Stimulated activated memory B cell treated with anti-CD40 and anti-IgM and Interleukin-4, amounts not matched to agents 10 μg/mL and 1 μg/mL and 100 μg/mL, for 72 hours (primary cell): Measurements from ENCODE around the gene CD8A.

ENCODE experiments used
- ATAC-seq: fragments of 150-1000 bp; cut with Tn5 transposase; 2 replicates; pipeline ENCODE4 v1.10.0; 2021
- H3K27ac Mint-ChIP-seq: one replicate; pipeline ENCODE4 v1.8.0; 2022; ENCODE audit warnings: mild to moderate bottlenecking, mixed read lengths
- H3K27me3 Mint-ChIP-seq: one replicate; pipeline ENCODE4 v1.8.0; 2022; ENCODE audit warnings: mixed read lengths
- H3K36me3 Mint-ChIP-seq: one replicate; pipeline ENCODE4 v1.8.0; 2022; ENCODE audit warnings: mixed read lengths
- H3K4me1 Mint-ChIP-seq: one replicate; pipeline ENCODE4 v1.8.0; 2022; ENCODE audit warnings: mixed read lengths
- H3K4me3 Mint-ChIP-seq: one replicate; pipeline ENCODE4 v1.8.0; 2022; ENCODE audit warnings: mild to moderate bottlenecking, moderate library complexity, mixed read lengths
- H3K9me3 Mint-ChIP-seq: one replicate; pipeline ENCODE4 v1.8.0; 2022; ENCODE audit warnings: mixed read lengths

Gene CD8A

DNA sequence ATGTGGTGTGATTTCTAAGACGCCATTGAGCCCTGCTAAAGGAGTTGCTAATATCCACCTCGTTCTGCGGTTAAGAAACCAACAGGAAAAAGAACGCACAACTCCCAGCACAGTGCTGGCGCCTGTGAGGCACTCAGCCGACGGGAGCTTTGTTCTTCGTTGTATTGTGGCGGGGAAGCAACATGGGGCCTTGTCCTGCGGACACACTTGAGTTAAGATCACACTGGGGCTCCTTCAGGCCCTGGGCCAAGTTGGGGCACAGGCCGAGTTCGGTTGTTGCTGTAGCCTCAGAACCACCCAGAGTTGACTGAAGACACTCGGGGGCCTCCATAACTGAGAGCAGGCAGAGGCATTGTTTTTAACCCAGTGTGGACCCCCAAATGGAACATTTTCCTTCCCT lies 30.6 kb upstream of the CD8A start:
- Mint-ChIP-seq H3K36me3 (peaks cover 5% of the 10 kb centered on the region), H3K4me1 (no peaks in the 10 kb centered on the region), H3K4me3 (no peak overlapping the region), H3K27ac (no peak overlapping the region), H3K9me3 (peaks cover 3% of the 10 kb centered on the region), H3K27me3 (peaks cover 21% of the 10 kb centered on the region)
- ATAC-seq: no peak

DNA sequence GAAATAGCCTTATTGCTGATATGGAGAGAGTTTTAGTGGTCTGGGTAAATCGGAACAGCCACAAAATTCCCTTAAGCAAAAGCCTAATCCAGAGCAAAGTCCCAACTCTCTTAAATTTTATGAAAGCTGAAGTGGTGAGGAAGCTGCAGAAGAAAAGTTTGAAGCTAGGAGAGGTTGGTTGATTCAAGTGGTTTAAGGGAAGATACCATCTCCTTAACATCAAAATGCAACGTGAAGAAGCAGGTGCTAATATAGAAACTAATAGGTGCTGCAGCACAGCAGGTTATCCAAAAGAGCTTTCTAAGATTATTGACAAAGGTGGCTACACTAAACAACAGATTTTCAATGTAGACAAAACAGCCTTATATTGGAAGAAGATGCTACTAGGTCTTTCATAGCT lies 28.2 kb upstream of the CD8A start:
- no peak overlapping the region for H3K4me3 Mint-ChIP-seq
- H3K9me3 Mint-ChIP-seq: peaks cover 3% of the 10 kb centered on the region
- H3K27ac Mint-ChIP-seq: no peak overlapping the region
- H3K36me3 Mint-ChIP-seq: peaks cover 5% of the 10 kb centered on the region
- no peak for ATAC-seq
- peaks cover 18% of the 10 kb centered on the region for H3K27me3 Mint-ChIP-seq
- no peaks in the 10 kb centered on the region for H3K4me1 Mint-ChIP-seq

DNA sequence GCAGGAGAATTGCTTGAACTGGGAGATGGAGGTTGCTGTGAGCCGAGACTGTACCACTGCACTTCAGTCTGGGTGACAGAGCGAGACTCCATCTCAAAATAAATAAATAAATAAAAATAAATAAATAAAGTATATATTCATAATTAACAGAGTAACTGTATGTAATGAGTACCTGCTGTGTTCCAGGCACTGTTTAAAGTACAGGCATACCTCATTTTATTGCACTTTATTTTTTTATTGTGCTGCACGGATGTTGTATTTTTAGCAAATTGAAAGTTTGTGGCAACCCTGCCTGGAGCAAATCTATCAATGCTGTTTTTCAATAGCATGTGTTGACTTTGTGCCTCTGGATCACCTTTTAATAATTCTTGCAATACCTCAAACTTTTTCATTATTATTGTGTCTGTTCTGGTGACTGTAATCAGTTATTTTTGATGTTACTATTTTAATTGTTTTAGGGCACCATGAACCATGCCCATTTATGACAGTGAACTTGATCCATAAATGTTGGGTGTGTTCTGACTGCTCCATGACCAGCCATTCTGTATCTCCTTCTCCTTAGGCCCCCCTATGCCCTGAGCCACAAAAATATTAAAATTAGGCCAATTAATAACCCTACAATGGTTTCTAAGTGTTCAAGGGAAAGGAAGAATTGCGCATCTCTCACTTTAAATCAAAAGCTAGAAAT lies 27.5 kb upstream of the CD8A start:
- H3K9me3 Mint-ChIP-seq: peaks cover 3% of the 10 kb centered on the region
- H3K4me1 Mint-ChIP-seq: no peaks in the 10 kb centered on the region
- no peak for ATAC-seq
- H3K27ac Mint-ChIP-seq: no peak overlapping the region
- H3K4me3 Mint-ChIP-seq: no peak overlapping the region
- peaks cover 5% of the 10 kb centered on the region for H3K36me3 Mint-ChIP-seq
- H3K27me3 Mint-ChIP-seq: peaks cover 11% of the 10 kb centered on the region

DNA sequence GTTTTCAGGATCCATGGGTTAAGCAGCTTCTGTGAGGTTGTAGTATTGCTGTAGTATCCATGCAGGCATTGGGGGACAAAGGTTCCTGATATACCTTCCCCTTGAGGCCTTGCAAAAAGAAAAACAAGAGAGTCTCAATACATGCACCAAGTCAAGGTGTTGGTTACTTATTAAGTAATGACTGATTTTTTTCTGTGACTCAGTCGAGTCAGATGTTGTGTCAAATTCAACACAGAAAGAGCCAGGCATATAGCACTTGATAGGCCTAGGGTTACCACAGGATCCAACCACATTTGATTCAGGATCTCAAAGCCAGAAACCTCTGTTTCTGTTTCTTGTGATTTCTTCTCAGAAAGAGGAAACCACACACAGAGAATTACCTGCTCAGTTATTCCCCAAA lies 24.9 kb upstream of the CD8A start:
- no peak for ATAC-seq
- no peaks in the 10 kb centered on the region for H3K4me1 Mint-ChIP-seq
- H3K27me3 Mint-ChIP-seq: peaks cover 20% of the 10 kb centered on the region
- no peaks in the 10 kb centered on the region for H3K36me3 Mint-ChIP-seq
- no peak overlapping the region for H3K4me3 Mint-ChIP-seq
- no peaks in the 10 kb centered on the region for H3K9me3 Mint-ChIP-seq
- no peak overlapping the region for H3K27ac Mint-ChIP-seq

DNA sequence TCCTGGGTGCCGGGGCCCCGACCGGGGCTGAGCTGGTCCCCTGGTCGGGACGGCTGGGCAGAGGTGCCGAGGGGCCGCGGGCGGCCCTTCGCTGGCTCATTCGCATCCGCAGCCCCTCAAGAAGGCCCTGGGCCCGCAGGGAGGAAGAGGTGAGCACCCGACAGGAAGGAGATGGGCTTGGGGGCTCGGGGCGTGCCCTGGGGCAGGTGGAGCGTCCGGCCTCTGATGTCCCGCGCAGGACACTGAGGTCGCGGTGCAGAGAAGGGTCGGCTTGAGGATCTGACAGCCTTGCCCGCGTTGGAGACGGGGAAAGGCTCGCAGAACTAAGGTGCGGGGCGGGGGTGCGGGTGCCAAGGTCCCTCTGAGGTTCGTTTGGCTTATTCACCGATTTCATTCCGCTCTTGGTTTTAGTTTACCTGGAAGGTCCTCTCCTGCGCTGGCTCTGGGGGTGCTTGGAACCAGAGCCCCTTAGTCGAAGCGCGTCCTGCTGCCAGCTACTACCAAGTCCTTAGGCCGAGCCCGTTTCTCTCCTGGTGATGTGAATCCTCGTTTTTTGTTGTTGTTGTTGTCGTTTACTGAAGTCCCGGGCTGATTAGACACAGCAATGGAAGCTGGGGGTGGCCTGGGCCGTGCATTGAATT lies 18.9 kb upstream of the CD8A start:
- peaks cover 31% of the 10 kb centered on the region for H3K4me1 Mint-ChIP-seq
- no peak for ATAC-seq
- H3K27ac Mint-ChIP-seq: no peak overlapping the region
- H3K4me3 Mint-ChIP-seq: no peak overlapping the region
- H3K9me3 Mint-ChIP-seq: no peaks in the 10 kb centered on the region
- H3K36me3 Mint-ChIP-seq: no peaks in the 10 kb centered on the region
- H3K27me3 Mint-ChIP-seq: peaks cover 65% of the 10 kb centered on the region

DNA sequence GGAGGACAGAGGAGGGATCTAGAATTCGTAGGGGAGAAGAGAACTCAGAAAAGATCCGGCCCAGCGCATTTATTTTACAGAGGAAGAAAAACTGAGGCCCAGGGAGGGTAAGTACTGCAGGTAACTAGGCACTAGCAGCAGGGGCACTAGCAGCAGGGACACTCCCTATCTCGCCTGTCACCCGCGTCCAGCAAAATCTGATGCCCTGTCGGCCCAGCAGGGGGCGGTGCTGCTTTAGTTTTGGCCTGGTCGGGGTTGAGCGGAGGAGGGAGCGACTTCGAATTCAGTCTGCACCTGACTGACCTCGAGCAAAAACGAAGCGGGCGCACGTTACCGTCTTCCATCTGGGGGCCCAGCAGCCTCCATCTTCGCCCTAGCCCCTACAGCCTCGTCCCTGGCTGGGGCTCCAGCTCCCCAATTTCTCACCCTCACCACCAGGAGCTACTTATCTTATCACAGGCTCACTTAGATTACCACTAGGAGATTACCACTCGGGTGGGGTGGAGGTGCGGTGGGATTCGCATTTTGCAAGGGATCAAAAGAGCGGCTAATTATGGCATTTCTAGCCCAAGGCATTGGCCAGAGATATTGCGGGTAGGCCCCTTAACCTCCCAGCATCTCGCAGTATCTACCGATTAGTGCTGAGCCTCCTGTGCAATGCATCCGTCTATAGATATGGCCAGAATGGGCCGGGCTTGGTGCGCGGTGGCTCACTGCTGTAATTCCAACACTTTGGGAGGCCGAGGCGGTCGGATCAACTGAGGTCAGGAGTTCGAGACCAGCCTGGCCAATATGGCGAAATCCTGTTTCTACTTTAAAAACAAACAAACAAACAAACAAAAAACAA lies 17.8 kb upstream of the CD8A start:
- Mint-ChIP-seq H3K27me3 (peaks cover 72% of the 10 kb centered on the region), H3K36me3 (no peaks in the 10 kb centered on the region), H3K4me1 (peaks cover 31% of the 10 kb centered on the region), H3K9me3 (no peaks in the 10 kb centered on the region), H3K4me3 (peak overlapping the region; percentile 80), H3K27ac (no peak overlapping the region)
- ATAC-seq: peak; percentile 94

DNA sequence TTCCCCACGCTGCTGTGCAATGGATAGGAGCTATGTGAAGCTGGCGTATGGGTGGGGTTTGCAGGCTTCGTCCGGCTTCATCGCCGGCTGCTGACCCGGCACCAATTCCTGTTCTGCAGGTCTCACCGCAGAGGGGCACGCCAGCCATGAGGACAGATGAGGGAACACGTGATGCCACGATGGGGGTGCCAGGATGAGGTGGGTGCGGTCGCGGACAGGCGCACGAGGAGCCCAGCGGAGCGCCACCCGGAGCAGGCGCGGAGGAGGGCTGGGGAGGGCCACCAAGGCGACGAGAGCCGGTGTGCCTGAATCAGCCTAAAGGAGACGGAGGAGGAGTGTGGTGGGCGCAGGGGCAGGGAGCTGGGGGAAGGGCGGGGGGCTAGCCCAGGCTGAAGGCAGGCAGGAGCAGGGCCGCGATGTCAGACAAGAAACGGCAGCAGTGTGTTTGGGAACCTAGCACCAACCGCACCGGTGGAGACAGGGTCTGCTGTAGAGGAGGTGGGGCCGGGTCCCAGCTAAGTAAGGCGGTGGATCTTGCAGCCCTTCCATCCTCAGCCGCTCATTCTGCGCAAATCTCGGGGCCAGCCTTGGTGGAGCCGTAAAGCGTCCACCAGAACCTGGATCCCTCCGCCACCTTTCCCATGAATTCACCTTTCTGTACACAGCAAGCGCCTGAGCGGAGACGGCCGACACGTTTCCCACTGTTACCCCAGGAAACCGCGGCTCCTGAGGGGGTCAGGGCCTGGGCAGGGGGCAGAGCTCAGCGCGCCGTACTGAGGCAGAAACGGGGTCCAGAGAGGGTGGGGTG lies 17.0 kb upstream of the CD8A start:
- Mint-ChIP-seq H3K4me1 (peaks cover 31% of the 10 kb centered on the region), H3K4me3 (peak overlapping the region; percentile 80), H3K27me3 (peaks cover 71% of the 10 kb centered on the region), H3K36me3 (no peaks in the 10 kb centered on the region), H3K9me3 (no peaks in the 10 kb centered on the region), H3K27ac (peak overlapping the region; percentile 46)
- peak; percentile 69 for ATAC-seq

DNA sequence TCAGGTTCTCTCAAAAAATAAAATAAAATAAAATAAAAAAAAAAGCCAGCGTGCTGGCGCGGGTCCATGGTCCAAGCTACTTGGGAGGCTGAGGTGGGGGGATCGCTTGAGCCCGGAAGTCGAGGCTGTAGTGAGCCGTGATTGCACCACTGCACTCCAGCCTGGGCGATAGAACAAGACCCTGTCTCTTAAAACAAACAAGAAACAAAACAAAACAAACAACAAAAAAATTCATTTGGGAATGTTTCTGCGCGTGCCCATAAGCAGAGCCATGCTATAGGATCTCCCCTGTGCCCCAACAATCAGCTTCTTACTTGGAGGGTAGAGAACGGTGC lies 16.4 kb upstream of the CD8A start:
- H3K27ac Mint-ChIP-seq: peak overlapping the region; percentile 46
- ATAC-seq: no peak
- H3K4me3 Mint-ChIP-seq: peak overlapping the region; percentile 80
- no peaks in the 10 kb centered on the region for H3K36me3 Mint-ChIP-seq
- H3K9me3 Mint-ChIP-seq: no peaks in the 10 kb centered on the region
- peaks cover 65% of the 10 kb centered on the region for H3K27me3 Mint-ChIP-seq
- peaks cover 31% of the 10 kb centered on the region for H3K4me1 Mint-ChIP-seq

DNA sequence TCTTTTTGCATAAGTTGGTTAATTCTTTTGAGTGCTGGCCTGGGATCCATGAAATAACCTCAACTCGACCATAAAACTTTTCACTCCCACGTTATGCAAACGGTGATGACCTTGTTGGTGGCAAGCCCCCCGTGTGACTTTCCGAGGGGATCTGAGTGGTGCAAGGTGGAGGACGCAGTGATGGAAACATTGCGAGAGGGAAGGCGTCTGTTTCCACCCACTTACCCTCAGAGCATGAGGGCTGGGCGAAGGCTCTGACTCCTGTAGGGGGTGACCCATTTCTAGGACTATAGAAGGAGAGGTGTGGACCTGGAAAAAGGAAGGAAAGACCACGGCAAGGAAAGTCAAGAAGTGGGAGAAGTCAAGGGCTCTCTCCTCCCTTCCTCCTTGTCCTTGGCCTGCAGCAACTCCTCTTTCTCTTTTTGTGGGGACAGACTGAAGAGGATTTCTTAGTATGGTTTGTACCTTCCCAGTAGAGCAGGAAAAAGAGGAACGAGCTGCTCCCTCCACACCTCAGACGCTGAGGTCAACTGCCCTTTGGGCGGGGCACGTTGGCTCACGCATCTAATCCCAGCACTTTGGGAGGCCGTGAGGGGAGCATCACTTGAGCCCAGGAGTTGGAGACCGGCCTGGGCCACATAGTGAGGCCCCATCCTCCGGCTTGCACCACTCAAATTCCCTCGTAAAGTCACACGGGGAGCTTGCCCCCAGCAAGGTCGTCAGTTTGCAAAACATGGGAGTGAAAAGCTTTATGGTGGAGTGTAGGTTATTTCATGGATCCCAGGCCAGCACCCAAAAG lies 15.5 kb upstream of the CD8A start:
- no peak for ATAC-seq
- Mint-ChIP-seq H3K36me3 (no peaks in the 10 kb centered on the region), H3K4me3 (no peak overlapping the region), H3K9me3 (no peaks in the 10 kb centered on the region), H3K27me3 (peaks cover 61% of the 10 kb centered on the region), H3K27ac (no peak overlapping the region), H3K4me1 (peaks cover 31% of the 10 kb centered on the region)

DNA sequence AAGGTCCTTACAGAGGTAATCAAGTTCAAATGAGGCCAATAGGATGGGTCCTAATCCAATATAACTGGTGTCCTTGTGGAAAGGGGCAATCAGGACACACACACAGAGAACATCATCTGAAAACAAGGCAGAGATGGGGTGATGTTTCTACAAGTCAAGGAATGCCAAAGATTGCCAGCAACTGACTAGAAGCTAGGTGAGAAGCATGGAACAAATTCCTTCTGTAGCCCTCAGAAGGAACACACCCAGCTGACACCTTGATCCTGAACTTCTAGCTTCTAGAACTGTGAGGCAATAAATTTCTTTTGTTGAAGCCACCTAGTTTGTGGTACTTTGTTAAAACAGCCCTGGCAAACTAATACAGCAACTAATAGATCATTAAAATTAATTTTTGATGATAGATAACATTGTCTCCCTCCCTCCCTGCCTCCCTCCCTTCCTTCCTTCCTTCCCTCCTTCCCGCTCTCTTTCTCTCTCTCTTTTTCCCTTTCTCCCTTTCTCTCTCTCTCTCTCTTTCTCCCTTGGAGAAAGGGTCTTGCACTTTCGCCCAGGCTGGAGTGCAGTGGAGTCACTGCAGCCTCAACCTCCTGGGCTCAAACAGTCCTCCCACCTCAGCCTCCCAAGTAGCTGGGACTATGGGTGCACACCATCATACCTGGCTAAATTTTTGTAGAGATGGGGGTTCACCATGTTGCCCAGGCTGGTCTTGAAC lies 10.3 kb upstream of the CD8A start:
- Mint-ChIP-seq H3K9me3 (peaks cover 13% of the 10 kb centered on the region), H3K4me3 (no peak overlapping the region), H3K4me1 (peaks cover 3% of the 10 kb centered on the region), H3K27ac (no peak overlapping the region), H3K36me3 (peaks cover 10% of the 10 kb centered on the region), H3K27me3 (peaks cover 29% of the 10 kb centered on the region)
- ATAC-seq: no peak

DNA sequence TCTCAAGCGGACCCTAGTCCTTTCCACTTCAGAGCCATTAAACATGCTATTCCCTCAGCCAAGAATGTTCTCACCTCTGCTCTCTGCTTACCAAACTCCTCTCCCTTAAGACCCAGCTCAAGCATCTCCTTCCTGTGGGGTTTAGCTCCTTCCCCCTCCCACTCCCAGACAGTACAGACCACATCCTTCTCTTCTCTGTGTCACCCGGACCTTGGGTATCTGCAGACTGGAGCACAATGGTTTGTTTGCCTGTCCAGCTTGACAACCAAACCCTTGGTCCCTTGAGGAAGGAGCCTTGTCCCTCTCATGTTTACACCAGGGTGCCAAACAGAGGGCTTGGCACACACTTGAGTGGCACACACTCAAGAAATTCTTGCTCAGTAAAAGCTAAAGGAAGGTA lies 4.1 kb upstream of the CD8A start:
- no peak for ATAC-seq
- peaks cover 22% of the 10 kb centered on the region for H3K36me3 Mint-ChIP-seq
- H3K4me1 Mint-ChIP-seq: peaks cover 22% of the 10 kb centered on the region
- peaks cover 25% of the 10 kb centered on the region for H3K9me3 Mint-ChIP-seq
- no peak overlapping the region for H3K4me3 Mint-ChIP-seq
- peaks cover 66% of the 10 kb centered on the region for H3K27me3 Mint-ChIP-seq
- no peak overlapping the region for H3K27ac Mint-ChIP-seq

DNA sequence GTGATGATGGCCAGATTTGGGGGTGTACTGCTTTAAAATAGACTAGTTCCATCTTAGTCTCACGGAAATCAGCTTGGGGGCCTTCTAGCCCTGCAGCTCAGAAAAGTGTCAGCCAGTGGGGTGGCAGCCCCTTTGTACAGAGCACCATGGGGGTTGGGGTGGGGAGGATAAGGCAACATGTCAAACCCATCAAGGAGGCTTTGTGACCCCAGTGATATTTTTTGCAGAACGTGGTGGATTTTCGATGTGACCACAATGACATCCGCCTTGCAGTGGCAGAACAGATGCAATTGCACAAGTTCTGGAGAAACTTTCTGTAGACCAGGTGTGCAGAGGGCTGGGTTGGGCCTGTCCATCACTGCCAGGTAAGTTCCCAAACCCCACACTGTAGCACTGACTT lies 3.0 kb upstream of the CD8A start:
- ATAC-seq: no peak
- Mint-ChIP-seq H3K36me3 (peaks cover 22% of the 10 kb centered on the region), H3K9me3 (peaks cover 25% of the 10 kb centered on the region), H3K27me3 (peaks cover 76% of the 10 kb centered on the region), H3K4me3 (no peak overlapping the region), H3K4me1 (peaks cover 28% of the 10 kb centered on the region), H3K27ac (no peak overlapping the region)

DNA sequence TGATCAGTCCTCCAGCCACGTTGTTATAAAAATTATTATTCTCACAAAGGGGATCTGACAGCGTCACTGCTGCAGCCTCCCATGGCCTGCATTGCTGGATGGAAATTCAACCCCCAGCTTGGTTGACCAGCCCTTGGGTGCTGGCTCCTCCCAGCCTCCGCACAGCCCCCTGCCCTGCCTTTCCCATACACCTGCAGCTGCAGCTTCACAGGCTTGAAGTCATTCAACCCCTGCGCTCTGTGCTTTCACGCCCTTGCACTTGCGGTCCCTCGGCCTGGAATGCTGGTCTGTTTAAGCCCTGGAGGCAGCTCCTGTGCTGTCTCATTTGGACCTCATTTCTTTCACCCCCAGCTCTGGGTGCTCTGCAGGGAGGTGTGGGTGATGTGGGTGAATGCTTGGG lies 860 bp upstream of the CD8A start:
- no peak for ATAC-seq
- H3K36me3 Mint-ChIP-seq: peaks cover 15% of the 10 kb centered on the region
- H3K4me3 Mint-ChIP-seq: peak overlapping the region; percentile 76
- H3K27ac Mint-ChIP-seq: no peak overlapping the region
- peaks cover 81% of the 10 kb centered on the region for H3K27me3 Mint-ChIP-seq
- peaks cover 28% of the 10 kb centered on the region for H3K4me1 Mint-ChIP-seq
- peaks cover 17% of the 10 kb centered on the region for H3K9me3 Mint-ChIP-seq

DNA sequence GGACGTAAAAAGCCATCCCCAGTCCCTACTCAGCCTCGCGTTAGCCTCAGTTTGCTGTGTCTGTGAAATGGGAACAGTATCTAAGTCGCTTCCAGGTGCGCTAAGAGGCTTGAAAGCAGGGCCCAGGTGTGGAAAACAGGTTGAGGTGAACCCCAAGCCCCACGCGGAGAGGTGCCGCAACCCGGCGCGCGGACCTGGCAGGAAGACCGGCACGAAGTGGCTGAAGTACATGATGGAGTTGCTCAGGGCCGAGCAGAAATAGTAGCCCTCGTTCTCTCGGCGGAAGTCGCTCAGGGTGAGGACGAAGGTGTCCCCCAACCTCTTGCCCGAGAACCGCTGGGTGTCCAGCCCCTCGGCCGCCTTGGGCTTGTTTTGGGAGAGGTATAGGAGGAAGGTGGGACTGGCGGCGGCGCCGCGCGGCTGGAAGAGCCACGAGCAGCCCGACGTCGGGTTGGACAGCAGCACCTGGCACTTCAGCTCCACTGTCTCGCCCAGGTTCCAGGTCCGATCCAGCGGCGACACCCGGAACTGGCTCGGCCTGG lies 508 bp downstream of the CD8A start:
- no peak overlapping the region for H3K27ac Mint-ChIP-seq
- H3K4me1 Mint-ChIP-seq: peaks cover 28% of the 10 kb centered on the region
- peaks cover 6% of the 10 kb centered on the region for H3K36me3 Mint-ChIP-seq
- peak overlapping the region; percentile 67 for H3K4me3 Mint-ChIP-seq
- H3K9me3 Mint-ChIP-seq: peaks cover 7% of the 10 kb centered on the region
- peaks cover 69% of the 10 kb centered on the region for H3K27me3 Mint-ChIP-seq
- no peak for ATAC-seq
